Stimulated activated CD4-positive, alpha-beta T cell treated with anti-CD3 and anti-CD28 coated beads, Interleukin-12 subunit alpha, Interleukin-12 subunit beta, amount 100 ng/mL, for 48 hours (primary cell): ENCODE results near the gene YBX3.

Experiments
- DNase-seq, 3 donors: peaks; one replicate each; pipeline ENCODE4 v3.0.0-alpha.2; 2020; ENCODE audit warnings: low read depth in 2 of 3, low spot score in 1 of 3

The YBX3 gene

DNA sequence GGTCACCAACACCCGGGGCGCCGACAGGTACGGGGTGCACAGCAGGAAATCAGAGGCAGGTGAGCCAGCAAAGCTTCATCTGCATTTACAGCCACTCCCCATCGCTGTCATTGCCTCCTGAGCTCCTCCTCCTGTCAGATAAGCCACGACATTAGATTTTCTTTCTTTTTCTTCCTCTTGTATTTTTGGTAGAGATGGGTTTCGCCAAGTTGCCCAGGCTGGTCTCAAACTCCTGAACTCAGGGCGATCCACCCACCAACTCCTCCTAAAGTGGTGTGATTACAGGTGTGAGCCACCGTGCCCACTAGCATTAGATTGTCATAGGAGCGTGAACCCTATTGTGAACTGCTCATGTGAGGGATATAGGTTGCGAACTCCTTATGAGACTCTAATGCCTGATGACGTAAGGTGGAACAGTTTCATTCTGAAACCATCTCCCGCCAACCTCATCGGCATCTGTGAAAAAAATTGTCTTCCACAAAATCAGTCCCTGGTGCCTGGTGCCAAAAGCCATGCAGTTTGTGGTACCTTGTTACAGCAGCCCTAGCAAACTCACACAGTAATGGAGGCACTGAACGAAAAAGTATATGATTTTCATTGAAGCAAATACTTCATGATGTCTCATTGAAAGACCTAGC, 50.8 kb downstream of the YBX3 start:
- DNase-seq = no peak

DNA sequence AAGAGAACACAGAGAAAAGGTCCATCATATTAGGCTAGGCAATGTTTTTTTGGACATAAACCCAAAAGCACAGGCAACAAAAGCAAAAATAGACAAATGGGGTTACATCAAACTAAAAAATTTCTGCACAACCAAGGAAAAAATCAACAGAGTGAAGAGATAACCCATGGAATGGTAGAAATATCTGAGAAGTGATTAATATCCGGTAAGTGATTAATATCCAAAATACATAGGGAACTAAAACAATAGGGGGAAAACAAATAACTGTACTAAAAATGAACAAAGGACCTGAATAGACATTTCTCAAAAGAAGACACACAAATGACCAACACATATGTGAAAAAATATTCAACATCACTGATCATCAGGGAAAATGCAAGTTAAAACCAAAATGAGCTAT, 53.6 kb downstream of the YBX3 start:
- DNase-seq = no peak

DNA sequence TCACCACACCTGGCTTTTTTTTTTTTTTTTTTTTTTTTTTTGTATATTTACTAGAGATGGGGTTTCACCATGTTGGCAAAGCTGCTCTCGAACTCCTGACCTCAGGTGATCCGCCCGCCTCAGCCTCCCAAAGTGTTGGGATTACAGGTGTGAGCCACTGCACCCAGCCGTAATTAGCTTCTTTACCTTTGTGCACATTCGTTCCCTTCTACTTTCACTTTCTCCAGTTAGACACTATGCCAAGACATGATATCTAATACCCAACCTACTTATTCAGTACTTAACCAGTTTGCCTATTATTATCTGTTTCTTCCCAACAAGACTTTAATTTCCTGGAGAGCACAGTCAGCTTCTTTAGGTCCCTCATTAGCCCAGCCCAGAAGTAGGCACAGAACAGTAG, 54.6 kb downstream of the YBX3 start:
- no peak for DNase-seq

DNA sequence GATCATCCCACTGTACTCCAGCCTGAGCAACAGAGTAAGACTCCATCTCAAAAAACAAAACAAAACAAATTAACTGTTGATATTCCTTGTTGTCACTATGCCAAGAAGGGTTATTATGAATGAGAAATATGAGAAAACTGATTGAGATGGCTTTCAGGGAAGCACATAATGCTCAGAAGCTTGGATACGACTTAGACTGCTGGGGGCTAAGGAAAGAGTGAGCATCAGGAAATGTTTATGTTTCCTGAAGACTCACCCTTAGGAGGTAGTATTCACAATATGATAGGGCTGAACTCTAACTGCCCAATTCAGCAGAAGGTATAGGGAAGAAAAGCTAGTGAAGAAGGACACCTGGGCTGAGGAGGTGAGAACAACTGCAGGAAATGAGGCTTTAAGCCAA, 55.5 kb downstream of the YBX3 start:
- DNase-seq = no peak

DNA sequence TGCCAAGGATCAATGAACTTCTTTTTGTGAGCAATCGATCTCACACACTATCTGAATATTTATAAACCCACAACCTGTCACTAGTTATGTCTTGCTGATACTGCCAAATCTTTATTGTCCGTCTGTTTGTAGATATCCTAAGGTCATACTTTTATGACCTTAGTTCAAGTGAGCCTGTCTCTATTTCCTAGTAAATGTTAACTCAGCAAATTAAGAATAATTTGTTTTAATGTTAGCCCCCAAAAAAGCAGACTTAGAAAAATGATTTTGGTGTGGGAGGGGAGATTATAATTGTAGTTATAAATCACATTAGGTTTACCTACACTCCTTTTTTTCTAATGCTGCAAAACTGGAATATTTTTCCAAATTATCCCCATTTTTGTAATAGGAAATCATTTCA, 58.6 kb downstream of the YBX3 start:
- no peak for DNase-seq

DNA sequence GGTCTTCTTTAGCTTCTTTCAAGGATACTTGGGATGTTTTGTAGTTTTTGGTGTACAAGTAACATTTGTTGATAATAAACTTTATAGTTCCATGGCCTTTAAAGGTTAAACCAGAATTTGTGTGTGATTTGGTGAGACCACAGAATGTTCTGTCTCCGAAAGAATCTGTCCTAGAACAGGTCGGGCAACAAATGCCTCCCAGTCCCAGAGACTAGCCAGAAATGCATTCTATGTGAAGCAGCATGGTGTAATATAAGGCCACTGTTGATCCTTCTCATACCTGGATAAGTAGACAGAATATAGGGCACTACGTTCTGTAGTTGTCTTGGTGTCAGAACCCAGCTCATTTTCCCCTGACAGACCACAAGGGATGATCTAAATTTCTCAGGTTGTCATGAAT, 59.3 kb downstream of the YBX3 start:
- DNase-seq = no peak

DNA sequence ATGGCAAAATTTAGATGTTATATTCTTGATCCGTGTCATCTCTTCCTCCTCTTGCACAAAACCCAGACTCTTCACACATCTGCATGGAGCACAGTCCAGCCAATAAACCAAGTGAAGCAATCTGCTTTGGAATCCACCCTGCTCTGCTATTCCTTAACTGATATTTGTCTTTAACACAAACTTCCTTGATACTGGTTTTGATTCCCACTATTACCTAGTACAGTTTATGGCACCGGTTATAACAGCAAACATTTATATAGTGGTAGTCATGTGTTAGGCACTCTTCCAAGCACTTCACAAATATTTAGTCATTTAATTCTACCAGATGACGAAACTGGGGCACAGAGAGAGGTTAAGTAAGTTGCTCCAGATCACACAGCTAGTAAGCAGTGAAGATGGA, 61.8 kb downstream of the YBX3 start:
- DNase-seq = no peak

DNA sequence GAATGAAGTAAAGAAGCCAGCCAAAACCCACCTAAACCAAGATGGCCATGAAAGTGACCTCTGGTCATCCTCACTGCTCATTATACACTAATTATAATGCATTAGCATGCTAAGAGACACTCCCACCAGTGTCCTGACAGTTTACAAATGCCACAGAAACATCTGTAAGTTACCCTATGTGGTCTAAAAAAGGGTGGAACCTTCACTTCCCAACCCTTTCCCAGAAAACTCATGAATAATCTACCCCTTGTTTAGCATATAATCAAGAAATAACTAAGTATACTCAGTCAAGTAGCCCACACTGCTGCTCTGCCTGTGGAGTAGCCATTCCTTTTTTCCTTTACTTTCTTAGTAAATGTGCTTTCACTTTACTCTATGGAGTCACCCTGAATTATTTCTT, 69.1 kb downstream of the YBX3 start:
- DNase-seq = no peak

DNA sequence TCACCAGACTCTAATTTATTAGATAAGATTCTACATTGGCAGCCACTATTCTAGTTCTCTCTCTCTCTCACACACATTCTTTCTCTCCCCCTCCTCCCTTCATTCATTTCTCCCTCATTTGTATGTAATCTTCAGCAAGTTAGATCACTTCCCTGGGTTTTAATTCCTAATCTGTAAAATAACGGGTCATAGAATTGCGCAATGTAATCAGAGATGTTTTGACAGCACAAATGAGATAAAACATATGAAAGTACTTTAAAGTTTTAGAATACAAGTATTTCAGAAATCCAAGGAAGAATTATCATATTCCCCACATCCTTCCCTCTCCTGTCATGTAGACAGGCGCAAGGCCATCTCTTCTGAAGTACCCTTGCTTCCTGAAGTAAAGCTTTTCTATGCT, 70.9 kb downstream of the YBX3 start:
- no peak for DNase-seq
